Measurements from ENCODE around the gene TTC24. TPM values are rescaled to one million over a fixed set of nuclear protein-coding genes. Genes with fewer than 3 reads are reported as not detected.

TTC24 gene
- total and polyA plus RNA-seq, 12 donors = 0.20 TPM; not detected in 11

DNA sequence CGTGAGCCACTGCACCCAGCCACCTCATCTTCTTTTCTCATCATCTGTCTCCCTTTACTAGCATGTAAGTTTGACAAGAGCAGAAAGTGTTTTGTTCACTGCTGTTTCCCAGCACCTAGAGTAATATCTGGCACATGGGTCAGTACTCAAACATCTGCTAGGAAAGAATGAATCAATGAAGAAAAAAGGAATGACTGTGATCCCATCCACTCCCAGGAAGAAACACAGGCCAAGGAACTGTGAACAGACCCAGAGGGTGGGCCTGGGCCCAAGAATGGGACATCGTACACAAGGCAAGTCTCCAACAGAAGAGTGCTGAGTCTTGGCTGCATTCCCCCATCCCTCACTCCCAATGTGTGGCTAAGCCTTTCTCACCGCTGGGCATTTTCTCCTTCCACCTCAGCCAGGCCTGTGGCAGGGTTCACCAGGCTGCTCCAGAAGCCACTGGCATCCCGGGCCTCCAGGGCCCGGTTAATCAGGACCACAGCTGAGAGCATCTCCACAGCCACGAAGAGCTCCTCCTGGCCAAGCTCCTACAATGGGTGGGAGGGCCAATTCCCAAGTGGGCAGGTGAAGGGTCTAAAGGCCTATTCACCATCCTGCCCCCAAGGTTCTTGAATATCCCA is 25.6 kb upstream of the TTC24 start:
- H3K27me3 ChIP-seq = no peaks in the 10 kb centered on the region
- DNase-seq = no peak
- TF ChIP-seq, protein P1, sequence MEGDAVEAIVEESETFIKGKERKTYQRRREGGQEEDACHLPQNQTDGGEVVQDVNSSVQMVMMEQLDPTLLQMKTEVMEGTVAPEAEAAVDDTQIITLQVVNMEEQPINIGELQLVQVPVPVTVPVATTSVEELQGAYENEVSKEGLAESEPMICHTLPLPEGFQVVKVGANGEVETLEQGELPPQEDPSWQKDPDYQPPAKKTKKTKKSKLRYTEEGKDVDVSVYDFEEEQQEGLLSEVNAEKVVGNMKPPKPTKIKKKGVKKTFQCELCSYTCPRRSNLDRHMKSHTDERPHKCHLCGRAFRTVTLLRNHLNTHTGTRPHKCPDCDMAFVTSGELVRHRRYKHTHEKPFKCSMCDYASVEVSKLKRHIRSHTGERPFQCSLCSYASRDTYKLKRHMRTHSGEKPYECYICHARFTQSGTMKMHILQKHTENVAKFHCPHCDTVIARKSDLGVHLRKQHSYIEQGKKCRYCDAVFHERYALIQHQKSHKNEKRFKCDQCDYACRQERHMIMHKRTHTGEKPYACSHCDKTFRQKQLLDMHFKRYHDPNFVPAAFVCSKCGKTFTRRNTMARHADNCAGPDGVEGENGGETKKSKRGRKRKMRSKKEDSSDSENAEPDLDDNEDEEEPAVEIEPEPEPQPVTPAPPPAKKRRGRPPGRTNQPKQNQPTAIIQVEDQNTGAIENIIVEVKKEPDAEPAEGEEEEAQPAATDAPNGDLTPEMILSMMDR (IDR thresholded peaks at IDR 0.05) = no peak
- no peak for TF ChIP-seq POLR2A (IDR thresholded peaks at IDR 0.05)
- no peak overlapping the region for H3K27ac ChIP-seq
- intact Hi-C loops (cut with DNase I) = no loop called here
- H3K4me1 ChIP-seq (replicated peaks in 1 of 2) = no peaks in the 10 kb centered on the region
- H3K4me3 ChIP-seq = no peak overlapping the region
- no peaks in the 10 kb centered on the region for H3K36me3 ChIP-seq (replicated peaks in 1 of 2)
- WGBS, 4 donors = 85 to 98% (median 97%) methylated on average over 2 to 6 of the region's 6 CpGs
- H3K9me3 ChIP-seq (replicated peaks in 1 of 3) = no peaks in the 10 kb centered on the region

DNA sequence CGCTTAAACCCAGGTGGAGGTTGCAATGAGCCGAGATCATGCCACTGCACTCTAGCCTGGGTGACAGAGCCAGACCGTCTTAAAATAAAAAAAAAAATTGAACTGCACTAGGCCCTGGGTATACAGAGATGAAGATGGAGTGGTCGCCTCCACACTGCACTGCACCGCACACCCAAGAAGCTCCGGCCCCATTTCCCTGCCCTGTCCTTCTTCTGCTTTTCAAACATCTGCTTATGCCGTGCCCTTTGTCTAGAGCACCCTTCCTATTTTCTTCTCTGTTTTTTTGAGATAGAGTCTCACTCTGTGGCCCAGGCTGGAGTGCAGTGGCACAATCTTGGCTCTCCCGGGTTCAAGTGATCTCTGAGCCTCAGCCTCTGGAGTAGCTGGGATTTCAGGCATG is 24.6 kb upstream of the TTC24 start:
- no peak for DNase-seq
- intact Hi-C loops (cut with DNase I) = no loop called here
- no peaks in the 10 kb centered on the region for H3K4me1 ChIP-seq (replicated peaks in 1 of 2)
- TF ChIP-seq, protein P1 (IDR thresholded peaks at IDR 0.05) = no peak
- TF ChIP-seq POLR2A (IDR thresholded peaks at IDR 0.05) = no peak
- no peaks in the 10 kb centered on the region for H3K9me3 ChIP-seq (replicated peaks in 1 of 3)
- no peak overlapping the region for H3K27ac ChIP-seq
- H3K4me3 ChIP-seq = no peak overlapping the region
- H3K36me3 ChIP-seq (replicated peaks in 1 of 2) = no peaks in the 10 kb centered on the region
- 73 to 82% (median 78%) methylated on average over 8 of the region's 8 CpGs for WGBS, 4 donors
- no peaks in the 10 kb centered on the region for H3K27me3 ChIP-seq

GRCh38 chr1:156555715-156556114 is 23.8 kb upstream of the TTC24 start:
- DNase-seq = no peak
- intact Hi-C loops (cut with DNase I) = no loop called here
- Histone ChIP-seq H3K36me3 (replicated peaks in 1 of 2) (no peaks in the 10 kb centered on the region), H3K4me1 (replicated peaks in 1 of 2) (no peaks in the 10 kb centered on the region), H3K27ac (no peak overlapping the region), H3K9me3 (replicated peaks in 1 of 3) (no peaks in the 10 kb centered on the region), H3K27me3 (no peaks in the 10 kb centered on the region), H3K4me3 (no peak overlapping the region)
- TF ChIP-seq, protein P1 (IDR thresholded peaks at IDR 0.05) = no peak
- TF ChIP-seq POLR2A (IDR thresholded peaks at IDR 0.05) = no peak
- WGBS, 4 donors = 46 to 95% (median 69%) methylated on average over 2 of the region's 2 CpGs

DNA sequence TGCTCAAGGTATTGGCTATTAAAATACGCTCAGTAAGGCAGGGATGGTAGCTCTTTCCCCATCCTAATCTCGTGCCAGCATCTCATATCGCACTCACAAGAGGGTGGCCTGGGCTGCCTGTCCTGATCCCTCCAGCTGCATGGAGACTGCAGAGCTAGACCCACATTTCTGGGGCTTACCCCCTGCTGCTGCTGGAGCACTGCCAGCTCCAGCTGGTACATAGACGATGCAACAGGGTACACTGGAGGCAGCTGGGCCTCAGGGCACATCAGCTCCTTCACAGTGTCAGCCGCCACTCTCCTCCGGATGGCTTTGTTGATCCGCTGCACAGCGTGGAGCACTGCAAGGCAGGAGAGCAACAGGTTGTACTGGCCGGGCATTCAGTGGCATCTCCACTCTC is 23.2 kb upstream of the TTC24 start:
- no peak for DNase-seq
- Histone ChIP-seq H3K9me3 (replicated peaks in 1 of 3) (no peaks in the 10 kb centered on the region), H3K27ac (no peak overlapping the region), H3K36me3 (replicated peaks in 1 of 2) (no peaks in the 10 kb centered on the region), H3K27me3 (no peaks in the 10 kb centered on the region), H3K4me3 (no peak overlapping the region), H3K4me1 (replicated peaks in 1 of 2) (no peaks in the 10 kb centered on the region)
- intact Hi-C loops (cut with DNase I) = no loop called here
- TF ChIP-seq POLR2A (IDR thresholded peaks at IDR 0.05) = no peak
- TF ChIP-seq, protein P1 (IDR thresholded peaks at IDR 0.05) = no peak
- 71 to 88% (median 85%) methylated on average over 4 to 9 of the region's 9 CpGs for WGBS, 4 donors
